ENCODE data around the gene SLC25A43.

The SLC25A43 gene

GRCh38 chrX:119501511-119502148, 102.5 kb downstream of the SLC25A43 start:
- no peak for DNase-seq

- DNase-seq: peak; percentile 26
These were observed 103.8 kb downstream of the SLC25A43 start for GRCh38 chrX:119502727-119503483.

GRCh38 chrX:119503484-119503861, 104.3 kb downstream of the SLC25A43 start:
- DNase-seq: peak; percentile 80

All from HCEC 1CT (cell line).